Upper lobe of right lung (tissue), 1 donor: ENCODE results near the gene STK10. TPM values are rescaled to one million over a fixed set of nuclear protein-coding genes. Genes with fewer than 3 reads are reported as not detected.

Source experiments
- ATAC-seq: fragments of 200-7000 bp; cut with Tn5 transposase; one replicate; pipeline ENCODE4 v1.9.1; 2020; ENCODE audit warnings: mild to moderate bottlenecking, moderate library complexity
- DNase-seq: peaks from one replicate; pipeline ENCODE4 v3.0.0-alpha.2; 2020
- H3K27ac ChIP-seq: fragments of 200-600 bp; one replicate; pipeline ENCODE4 v1.8.0; 2022
- H3K27me3 ChIP-seq: fragments of 200-600 bp; one replicate; pipeline ENCODE4 v1.8.0; 2022; ENCODE audit warnings: mild to moderate bottlenecking
- H3K36me3 ChIP-seq: fragments of 200-600 bp; one replicate; pipeline ENCODE4 v1.8.0; 2022
- H3K4me1 ChIP-seq: fragments of 200-600 bp; one replicate; pipeline ENCODE4 v1.8.0; 2022
- H3K4me3 ChIP-seq: fragments of 200-600 bp; one replicate; pipeline ENCODE4 v1.8.0; 2022; ENCODE audit warnings: mild to moderate bottlenecking
- H3K9me3 ChIP-seq: fragments of 200-600 bp; one replicate; pipeline ENCODE4 v1.8.0; 2022
- CTCF ChIP-seq: fragments of 200-600 bp; IDR thresholded peaks from one replicate; pipeline ENCODE4 v1.8.0; 2022; ENCODE audit warnings: antibody characterized with exemption
- intact Hi-C: fragments of 100-400 bp; cut with DNase I; formaldehyde crosslinking; loops from one replicate; pipeline ENCODE4 v1.11.0; 2022
- total RNA-seq: library from RNA; stranded (reverse); fragmentation: NEBNext Ultra II Directional; extraction: Animal tissue kit (Norgen Biotek cat#: 25700); gene quantifications from one replicate; pipeline ENCODE4 v1.2.1, GENCODE V29; 2021
- donor health status: DM: no; HTN: yes; CAD: no; lungs with severe emphysema.

Gene STK10
- total RNA-seq, 1 donor from 2014 or later = 56.9 TPM

GRCh38 chr5:172224996-172225395 is 37.0 kb upstream of the STK10 start:
- H3K27me3 ChIP-seq = no peaks in the 10 kb centered on the region
- intact Hi-C loops = no loop called here
- no peak for DNase-seq
- no peak for ATAC-seq
- H3K4me3 ChIP-seq = no peak overlapping the region
- H3K9me3 ChIP-seq = no peaks in the 10 kb centered on the region
- peaks cover 23% of the 10 kb centered on the region for H3K36me3 ChIP-seq
- no peak overlapping the region for H3K27ac ChIP-seq
- no peaks in the 10 kb centered on the region for H3K4me1 ChIP-seq
- no peak for TF ChIP-seq CTCF

GRCh38 chr5:172223901-172224873 is 36.2 kb upstream of the STK10 start:
- TF ChIP-seq CTCF = no peak
- no peaks in the 10 kb centered on the region for H3K9me3 ChIP-seq

GRCh38 chr5:172219296-172219695 is 31.3 kb upstream of the STK10 start:
- H3K9me3 ChIP-seq = no peaks in the 10 kb centered on the region
- H3K27me3 ChIP-seq = no peaks in the 10 kb centered on the region
- ATAC-seq (no peak), DNase-seq (no peak)
- intact Hi-C loops = no loop called here
- H3K4me1 ChIP-seq = no peaks in the 10 kb centered on the region
- peaks cover 5% of the 10 kb centered on the region for H3K36me3 ChIP-seq
- H3K27ac ChIP-seq = no peak overlapping the region
- no peak for TF ChIP-seq CTCF
- no peak overlapping the region for H3K4me3 ChIP-seq

More at GRCh38 chr5:172223901-172224873, 36.2 kb upstream of the STK10 start:
- H3K4me3 ChIP-seq = no peak overlapping the region
- no peaks in the 10 kb centered on the region for H3K27me3 ChIP-seq
- no peak for DNase-seq
- intact Hi-C loops = no loop called here
- H3K4me1 ChIP-seq = no peaks in the 10 kb centered on the region
- H3K27ac ChIP-seq = no peak overlapping the region
- peaks cover 21% of the 10 kb centered on the region for H3K36me3 ChIP-seq
- no peak for ATAC-seq

- Histone ChIP-seq H3K4me3 (no peak overlapping the region), H3K36me3 (peaks cover 11% of the 10 kb centered on the region), H3K4me1 (no peaks in the 10 kb centered on the region), H3K27me3 (no peaks in the 10 kb centered on the region), H3K27ac (no peak overlapping the region), H3K9me3 (no peaks in the 10 kb centered on the region)
- ATAC-seq (no peak), DNase-seq (no peak)
- intact Hi-C loops = no loop called here
- no peak for TF ChIP-seq CTCF
These were observed 28.3 kb upstream of the STK10 start for GRCh38 chr5:172216345-172216744.

GRCh38 chr5:172213126-172213525 is 25.1 kb upstream of the STK10 start:
- no peak overlapping the region for H3K27ac ChIP-seq
- intact Hi-C loops = no loop called here
- H3K4me3 ChIP-seq = no peak overlapping the region
- no peaks in the 10 kb centered on the region for H3K4me1 ChIP-seq
- no peaks in the 10 kb centered on the region for H3K9me3 ChIP-seq
- DNase-seq (no peak), ATAC-seq (no peak)
- no peaks in the 10 kb centered on the region for H3K27me3 ChIP-seq
- no peak for TF ChIP-seq CTCF
- H3K36me3 ChIP-seq = peaks cover 19% of the 10 kb centered on the region
